Stimulated activated CD8-positive, alpha-beta memory T cell treated with anti-CD3 and anti-CD28 coated beads, Interleukin-7, amount 100 ng/mL, for 24 hours (primary cell): Measurements from ENCODE around the gene EFL1.
"Not testable (repeated sequence)": the region's sequence is repeated elsewhere in the genome, so short reads cannot be mapped to it uniquely, and the experiment has no call there.

ENCODE experiments used
- DNase-seq: peaks from one replicate; pipeline ENCODE4 v3.0.0-alpha.2; 2020; ENCODE audit warnings: low read depth

The EFL1 gene

DNA sequence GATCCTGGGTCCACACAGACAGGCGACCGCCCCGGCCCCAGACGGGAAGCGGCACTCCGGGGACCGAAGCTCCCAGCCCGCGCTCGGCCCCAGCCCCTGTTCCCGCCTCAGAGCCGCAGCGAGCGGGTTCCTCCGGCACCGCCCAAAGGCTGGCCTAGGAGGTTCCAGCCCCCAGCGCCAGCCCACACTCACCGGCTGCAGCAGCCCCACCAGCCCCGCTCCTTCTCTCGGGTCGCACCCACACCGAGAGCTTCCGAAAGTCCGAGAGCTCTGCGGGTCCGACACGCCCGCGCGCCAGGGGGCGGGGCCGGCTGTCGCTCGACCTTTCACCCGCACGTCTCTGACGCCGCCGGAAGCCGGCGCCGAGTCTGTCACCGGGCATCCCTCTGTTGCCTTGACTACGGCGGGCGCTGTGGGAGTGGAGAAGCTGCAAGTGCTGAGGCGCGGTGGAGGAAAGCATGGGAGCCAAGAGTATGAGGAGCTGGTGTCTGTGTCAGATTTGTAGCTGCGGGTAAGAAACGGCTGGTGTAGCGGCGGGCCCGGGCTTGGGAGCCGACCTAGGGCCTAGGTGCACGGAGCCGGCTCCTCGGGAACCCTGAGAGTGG, at the start of gene EFL1, which contains the start of gene SAXO2:
EFL1 (minus strand) TSS at position 313 of the 605 bp plus-strand sequence. CDS start 956 bp downstream, outside the sequence.
SAXO2 (plus strand) TSS at position 397 of the 605 bp plus-strand sequence; CDS start at position 459, 62 bp downstream.
- DNase-seq: peak; percentile 88

DNA sequence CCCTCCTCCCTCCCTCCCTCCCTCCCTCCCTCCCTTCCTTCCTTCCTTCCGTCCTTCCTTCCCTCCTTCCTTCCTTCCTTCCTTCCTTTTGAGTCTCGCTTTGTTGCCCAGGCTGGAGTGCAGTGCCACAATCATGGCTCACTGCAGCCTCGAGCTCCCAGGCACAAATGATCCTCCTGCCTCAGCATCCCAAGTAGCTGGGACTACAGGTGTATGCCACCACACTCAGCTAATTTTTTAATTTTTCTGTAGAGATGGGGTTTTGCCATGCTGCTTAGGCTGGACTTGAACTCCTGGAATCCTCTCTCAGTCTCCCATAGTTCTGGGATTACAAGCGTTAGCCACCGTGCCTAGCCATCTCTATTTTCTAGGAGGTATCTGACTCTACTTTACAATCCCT, 48.8 kb upstream of the EFL1 start:
- not testable (repeated sequence) for DNase-seq

DNA sequence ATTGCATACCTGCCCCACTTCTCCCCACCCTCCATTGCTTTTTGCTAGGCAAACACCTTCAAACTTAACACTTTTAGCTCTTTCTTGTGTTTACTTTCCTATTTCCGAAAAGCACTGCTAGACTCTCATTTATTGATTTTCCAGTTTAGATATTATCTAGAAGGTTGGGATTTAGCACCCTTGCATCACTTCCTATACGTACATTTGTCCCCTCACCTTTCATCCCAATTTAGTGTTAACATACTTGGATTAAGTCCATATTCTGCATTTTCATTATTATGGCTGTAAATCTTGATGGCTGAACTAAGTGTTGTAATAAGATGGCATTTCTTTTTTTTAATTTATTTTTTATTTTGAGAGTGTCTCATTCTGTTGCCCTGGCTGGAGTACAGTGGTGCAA, 47.3 kb upstream of the EFL1 start:
- no peak for DNase-seq

DNA sequence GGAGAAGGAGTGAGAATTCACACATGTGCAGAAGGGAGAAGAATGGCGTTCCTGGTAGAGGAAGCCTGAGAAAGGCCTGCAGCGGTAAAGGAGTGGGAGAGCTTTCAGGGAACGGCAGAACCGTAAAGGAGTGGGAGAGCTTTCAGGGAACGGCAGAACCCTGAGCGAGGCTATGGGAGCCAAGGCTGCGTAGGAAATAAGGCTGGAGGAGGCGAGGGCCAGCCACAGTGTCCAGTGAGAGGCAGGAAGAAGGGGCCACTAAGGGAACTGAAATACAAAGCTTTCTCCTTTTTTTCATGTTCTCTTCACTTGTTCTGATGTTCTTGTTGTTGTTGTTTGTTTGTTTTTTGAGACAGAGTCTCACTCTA, 45.2 kb upstream of the EFL1 start:
- no peak for DNase-seq

DNA sequence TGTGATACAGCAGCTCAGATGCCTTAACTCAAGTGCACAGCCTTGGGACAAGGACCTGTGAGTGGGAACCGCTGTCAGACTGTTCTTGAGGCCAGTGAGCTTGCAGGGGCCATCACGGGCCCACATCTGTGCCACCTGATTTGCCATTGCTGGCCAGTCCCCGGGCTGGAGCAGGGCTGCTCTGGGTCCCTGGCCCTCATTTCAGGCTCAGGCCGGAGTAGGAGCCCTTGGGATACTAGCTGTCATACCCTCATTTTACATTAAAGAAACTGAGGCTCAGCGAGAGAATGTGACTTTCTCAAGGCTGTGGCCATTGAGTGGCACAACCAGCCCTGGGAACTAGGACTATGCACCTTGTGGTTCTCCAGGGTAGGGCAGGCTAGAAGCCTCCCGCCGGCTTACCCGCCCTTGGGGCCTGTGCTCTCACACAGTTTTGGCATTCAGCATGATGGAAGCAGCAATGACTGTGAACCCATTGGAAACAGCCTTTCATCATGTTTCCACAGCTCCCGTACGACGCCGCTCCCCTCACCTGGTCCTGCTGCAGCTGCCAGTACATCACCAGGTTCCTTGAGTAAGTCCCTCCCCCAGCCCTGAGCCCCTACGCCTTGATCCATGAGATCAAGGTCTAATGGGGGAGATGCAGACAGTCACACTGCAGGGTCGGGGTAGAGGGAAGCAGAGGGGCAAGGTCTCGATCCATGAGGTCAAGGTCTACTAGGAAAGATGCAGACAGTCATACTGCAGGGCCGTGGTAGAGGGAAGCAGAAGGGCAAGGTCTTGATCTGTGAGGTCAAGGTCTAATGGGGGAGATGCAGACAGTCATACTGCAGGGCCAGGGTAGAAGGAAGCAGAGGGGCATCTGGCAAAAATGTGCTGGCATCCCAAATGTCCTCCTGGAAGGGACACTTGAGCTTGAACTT, 44.5 kb upstream of the EFL1 start:
- DNase-seq: no peak

DNA sequence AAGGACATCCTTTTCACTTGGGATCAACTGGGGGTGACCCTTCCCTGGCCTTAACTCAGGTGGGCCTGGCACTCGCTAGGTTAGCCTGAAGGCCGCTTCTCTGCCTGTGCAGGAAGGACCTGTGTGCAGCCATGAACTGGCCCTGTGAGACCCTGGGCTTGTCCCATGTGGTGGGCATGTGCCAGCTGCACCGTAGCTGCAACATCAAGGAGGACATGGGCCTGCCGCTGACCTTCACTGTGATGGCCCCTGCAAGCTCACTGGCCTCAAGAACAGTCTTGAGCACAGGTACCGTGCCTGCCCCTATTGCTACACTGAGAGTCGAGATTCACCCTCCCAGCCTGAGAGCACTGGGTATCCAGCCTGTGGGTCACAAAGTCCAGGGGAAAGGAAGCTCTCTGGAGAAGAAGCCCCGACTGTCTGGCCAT, 43.1 kb upstream of the EFL1 start:
- DNase-seq: no peak

DNA sequence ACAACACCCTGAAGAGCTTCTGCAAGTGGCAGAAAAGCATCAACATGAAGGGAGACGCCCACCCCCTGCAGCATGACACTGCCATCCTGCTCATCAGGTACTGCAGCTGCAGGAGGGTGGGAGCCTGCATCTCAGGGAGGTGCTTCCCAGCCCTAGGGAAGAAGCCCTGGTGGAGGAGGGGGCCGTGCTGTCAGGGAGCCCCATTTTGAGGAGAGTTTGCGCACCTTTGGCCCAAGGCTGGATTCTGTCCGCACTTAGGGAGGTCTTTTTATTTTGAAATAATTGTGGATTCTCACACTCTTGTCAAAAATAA, 42.2 kb upstream of the EFL1 start:
- no peak for DNase-seq

DNA sequence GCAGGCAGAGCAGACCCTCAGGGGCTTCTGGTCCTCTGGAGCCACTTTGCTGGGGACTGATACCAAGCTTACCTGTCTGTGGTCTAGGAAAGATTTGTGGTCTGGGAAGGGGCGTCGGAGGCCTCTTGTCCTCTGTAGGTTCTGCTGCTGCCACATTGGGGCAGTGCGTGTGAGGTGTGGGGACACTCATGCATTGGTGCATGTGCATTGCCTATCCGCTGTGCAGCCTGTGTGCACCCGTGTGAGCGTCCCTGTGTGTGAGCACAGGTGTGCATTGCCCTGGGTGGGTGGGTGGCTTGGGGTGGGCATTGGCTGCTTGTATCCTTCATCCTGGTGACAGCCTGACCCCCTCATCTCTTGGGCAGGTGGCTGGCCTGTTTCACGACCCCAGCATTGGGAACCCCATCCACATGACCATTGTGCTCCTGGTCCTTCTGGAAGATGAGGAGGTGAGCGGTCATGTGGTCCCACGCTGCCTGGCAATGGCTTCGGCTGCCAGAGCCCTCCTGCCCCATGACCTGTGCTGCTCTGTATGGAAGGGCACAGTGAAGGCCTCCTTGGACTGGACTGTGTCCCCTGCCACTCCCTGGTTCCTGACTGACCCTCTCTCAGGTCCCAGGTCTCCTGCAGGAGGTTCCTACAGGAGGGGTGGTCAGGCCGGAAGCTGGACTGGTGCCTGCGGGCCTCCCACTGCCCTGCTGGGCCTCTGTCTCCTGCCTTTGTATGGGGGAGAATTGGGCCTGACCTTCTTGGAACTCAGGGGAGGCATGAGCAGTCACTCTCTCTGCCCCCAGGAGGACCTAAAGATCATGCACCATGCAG, 41.6 kb upstream of the EFL1 start:
- no peak for DNase-seq

DNA sequence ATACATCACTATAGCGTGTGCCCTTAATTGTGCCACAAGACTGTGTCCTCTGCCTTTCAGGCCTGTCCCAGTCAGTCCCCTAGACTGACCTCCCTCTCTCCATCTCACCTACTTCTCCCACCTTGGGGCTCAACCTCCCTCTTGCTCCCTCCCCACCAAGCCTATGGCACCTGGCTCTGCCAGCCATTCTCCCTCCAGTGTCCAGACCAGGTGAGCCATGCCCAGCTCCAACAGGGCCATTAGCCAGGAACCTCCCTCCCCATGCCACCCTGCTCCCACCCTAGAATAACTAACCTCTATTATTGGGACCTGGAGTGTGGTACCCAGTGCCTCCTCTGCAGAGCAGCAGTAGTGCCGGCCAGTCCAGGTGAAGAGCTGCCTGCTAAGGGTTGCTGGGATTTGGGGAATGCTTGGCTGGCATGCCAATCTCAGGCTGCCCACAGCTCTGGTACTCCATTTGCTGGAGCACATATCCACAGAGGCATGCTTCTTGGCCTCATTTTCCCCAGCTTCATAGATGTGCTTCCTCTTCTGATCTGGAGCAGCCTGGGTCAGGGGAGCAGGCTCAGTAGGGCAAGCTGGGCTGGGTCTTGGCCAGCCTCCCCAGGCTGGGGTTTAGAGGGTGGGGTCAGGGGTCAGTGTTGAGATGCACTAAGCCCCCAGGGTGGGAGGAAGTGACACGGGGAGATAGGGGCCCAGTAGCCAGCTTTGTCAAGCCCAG, 38.9 kb upstream of the EFL1 start:
- DNase-seq: no peak

DNA sequence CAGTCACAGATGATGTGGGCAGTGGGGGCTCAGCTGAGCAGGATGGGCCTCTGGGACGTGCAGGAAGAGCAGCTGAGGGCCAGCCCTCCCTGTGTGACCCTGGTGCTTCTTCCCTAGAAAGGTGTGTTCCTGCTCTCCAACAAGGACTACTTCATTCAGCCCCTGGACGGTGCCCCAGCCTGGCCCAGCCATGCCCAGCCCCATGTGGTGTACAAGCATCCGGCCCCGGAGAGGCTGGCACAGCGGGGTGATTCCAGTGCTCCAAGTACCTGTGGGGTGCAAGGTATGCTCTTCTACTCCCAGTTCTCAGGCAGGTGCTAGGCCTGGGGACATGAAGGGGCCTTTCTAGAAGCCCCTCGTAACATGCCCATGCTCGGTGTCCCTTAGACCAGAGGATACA, 38.3 kb upstream of the EFL1 start:
- DNase-seq: no peak

DNA sequence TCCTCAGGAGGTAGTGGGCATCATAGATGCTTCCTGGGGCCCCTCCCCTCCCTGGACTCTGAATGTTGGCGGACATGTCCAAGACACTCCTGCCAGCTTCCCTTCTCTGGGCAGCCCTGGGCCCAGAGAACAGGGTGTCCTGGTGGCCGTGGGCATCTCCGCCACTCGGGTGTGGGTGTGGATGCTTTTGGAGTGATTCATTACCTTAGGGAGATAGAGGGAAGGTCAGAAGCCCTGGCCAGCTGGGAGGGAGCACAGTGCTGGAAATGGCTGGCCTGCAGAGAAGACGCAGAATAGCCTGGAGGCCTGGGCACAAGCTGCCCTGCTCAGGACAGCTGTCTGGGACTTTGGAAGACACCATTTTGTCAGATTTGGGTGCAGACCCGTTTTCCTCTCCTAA, 37.8 kb upstream of the EFL1 start:
- not testable (repeated sequence) for DNase-seq

DNA sequence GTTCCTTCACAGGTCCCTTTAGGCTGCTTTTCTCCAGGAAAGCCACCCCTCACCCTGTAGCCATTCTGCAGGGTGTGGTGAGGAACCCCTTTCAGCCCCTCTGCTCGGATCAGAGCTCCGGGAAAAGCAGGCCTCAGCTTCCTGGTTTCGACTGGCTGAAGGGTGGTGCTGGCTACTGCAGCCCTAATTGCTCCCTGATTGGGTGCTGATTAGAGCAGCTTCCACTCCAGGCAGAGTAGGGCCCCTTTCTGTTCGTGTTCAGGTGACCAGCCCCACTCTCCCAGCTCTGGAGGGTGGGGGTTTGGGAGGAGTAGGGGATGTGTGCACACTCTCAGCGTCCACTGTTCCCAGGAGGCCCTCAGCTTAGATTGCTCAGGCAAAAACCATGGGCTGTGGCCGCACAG, 37.0 kb upstream of the EFL1 start:
- DNase-seq: not testable (repeated sequence)

DNA sequence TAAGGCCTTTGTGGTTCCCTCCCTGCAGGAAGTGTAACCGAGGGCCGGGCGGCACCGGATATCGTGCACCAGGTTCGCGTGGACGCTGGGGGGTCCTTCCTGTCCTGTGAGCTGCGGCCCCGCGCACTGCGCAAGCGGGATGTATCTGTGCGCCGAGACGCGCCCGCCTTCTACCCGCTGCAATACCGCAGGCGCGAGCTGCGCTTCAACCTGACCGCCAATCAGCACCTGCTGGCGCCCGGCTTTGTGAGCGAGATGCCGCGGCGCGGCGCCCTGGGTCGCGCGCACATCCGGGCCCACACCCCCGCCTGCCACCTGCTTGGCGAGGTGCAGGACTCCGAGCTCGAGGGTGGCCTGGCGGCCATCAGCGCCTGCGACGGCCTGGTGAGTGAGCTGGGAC, 36.0 kb upstream of the EFL1 start:
- peak; percentile 1 for DNase-seq

DNA sequence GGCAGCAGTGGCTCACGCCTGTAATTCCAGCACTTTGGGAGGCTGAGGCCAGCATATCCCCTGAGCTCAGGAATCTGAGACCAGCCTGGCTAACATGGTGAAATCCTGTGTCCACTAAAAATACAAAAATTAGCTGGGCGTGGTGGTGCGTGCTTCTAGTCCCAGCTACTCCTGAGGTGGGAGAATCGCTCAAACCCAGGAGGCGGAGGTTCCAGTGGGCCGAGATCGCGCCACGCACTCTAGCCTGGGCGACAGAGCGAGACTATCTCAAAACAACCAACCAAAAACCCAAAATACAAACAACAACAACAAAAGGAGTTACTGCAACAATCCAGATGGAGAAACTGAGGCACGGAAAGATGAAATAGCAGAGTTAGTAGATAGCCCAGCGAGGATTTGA, 35.5 kb upstream of the EFL1 start:
- no peak for DNase-seq

DNA sequence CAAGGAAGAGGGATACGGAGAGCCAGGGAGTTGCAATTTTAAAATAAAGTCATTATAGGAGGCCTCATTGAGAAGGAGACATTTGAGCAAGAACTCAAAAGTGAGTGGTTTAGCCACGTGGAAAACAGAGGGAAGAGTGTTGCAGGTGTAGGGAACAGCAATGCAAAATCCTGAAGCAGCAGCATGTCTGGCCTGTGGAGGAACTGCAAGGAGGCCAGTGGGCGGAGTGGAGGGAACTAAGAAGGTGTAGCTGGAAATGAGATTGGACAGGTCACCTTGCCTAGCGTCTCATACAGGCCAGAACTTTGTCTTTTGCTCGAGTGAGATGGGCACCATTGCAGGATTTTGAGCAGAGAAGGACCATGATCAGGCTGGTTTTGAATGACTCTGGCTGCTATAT, 35.0 kb upstream of the EFL1 start:
- no peak for DNase-seq

DNA sequence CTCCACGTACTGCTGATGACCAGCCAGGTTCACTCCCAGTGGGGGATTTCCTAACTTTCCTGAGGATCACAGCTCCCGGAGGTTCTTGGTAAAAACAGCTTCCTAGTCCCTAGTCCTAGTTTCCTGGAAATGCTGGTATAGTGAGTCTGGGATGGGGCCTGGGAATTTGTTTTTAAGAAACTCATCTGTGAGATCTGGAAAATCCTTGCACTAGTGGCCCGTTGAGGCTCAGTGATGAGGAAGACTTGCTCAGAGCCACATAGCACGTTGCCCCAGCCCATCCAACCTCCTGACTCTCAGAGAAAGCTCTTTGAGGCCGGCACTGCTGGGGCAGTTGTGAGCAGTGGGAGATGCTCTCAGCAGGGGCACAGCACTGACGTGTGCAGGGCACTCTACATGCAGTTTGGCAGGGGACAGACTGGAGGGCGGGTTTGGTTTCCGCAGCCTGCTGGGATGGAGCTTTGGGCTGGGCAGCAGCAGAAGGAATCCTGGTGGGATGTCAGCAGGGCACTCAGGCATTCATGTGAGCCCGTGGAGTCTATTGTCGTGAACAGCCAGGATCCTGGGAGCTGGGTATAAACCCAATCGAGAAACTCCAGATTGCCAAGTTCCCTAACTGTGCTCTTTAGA, 31.6 kb upstream of the EFL1 start:
- DNase-seq: no peak

DNA sequence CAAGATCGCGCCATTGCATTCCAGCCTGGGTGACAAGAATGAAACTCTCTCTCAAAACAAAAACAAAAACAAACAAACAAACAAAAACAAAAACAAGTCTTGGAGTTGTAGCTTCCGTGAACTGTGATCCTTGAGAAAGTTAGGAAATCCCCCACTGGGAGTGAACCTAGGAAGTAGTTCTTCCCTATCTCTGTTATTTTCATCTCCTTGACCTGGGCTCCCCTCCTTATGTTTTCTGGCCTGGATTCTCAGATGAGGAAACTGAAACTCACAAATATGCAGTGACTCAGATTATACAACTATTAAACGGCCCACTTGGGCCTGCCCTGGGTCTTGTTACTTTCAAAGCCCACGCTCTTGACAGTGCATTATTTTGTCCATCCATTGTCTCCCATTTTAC, 29.7 kb upstream of the EFL1 start:
- DNase-seq: no peak

DNA sequence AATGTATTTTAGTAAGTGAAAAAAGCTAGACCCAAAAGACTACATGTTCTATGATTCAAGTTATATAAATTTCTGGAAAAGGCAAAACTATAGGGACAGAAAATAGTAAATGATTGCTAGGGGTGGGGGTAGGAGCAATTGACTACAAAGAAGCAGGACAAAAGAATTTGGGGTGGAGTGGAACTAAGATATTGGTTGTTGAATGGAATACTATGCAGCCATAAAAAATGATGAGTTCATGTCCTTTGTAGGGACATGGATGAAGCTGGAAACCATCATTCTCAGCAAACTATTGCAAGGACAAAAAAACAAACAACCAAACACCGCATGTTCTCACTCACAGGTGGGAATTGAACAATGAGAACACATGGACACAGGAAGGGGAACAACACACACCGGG, 25.7 kb upstream of the EFL1 start:
- DNase-seq: not testable (repeated sequence)

DNA sequence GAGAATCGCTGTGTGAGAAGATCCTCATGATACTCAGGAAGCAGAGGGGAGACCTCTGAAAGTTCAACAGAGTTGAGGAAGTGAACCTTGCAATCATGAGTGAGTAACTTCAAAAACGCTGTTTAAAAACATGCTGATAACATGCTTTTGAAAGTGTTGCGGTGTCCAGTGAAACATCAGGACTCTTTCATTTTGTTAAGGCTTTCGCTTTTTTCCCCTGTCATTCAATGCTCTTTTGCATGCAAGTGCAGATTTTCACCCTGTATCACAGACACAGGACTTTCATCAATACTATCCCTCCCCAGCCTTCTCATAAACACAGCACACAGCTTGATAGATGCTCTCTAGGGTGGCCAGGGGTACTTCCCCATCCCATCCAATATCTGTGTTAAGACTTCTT, 23.9 kb upstream of the EFL1 start:
- not testable (repeated sequence) for DNase-seq

DNA sequence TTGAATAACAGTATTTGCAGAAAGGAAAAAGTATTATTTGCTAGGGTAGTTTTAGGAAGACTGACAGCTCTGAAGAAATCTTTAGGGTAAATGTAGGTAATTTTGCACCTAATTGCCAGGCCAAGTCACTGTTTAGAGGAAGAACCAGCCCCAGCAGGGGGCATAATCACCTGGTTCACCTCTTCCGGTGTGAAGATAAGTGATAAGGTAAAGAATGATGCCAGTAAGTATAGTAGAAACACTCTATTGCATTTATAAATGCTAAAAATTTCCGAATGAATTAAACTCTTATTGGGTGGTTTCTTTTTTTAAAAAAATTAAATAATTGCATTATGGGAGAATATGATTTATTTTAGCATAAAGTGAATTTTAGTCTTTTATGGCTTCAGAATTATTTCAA, 21.8 kb upstream of the EFL1 start:
- not testable (repeated sequence) for DNase-seq

DNA sequence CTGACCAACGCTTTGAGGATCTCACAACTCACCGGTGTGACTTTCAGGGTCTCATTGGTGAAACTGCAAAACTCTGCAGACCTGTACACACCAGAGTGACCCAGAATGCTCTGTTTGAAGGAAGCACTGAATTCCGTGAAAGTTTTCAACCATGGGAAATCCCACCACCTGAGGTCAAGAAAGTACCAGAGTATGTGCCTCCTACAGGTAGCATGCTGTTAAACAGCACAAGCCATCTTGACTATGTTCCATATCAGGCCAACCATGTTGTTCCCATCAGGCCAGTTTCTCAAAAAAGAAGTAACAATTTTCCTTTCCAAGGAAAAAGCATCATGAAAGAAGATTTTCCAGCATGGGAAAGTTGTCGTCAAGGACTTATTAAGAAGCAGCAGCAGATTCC, 19.9 kb upstream of the EFL1 start:
- DNase-seq: not testable (repeated sequence)

DNA sequence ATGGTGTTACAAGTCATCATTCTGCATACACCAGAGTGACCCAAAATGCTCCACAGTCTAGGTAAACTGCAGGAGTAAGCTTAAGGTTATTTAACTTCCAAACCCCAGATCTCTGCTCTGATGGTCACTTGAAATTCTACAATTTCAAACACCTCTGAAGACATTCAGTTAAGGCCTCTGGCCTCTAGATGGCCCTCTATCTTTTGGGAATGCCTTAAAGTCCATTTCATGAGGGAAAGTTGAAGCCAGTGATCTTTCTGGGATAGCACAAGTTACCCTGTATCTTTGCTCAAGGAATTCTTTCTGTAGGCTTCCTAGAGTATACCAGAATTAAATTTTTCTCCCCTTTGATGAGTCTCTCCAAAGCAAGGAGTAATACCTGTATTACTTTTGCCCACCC, 18.7 kb upstream of the EFL1 start:
- not testable (repeated sequence) for DNase-seq
